Measurements from ENCODE around the gene C3orf22.
"Not testable (repeated sequence)": the region's sequence is repeated elsewhere in the genome, so short reads cannot be mapped to it uniquely, and the experiment has no call there.

The C3orf22 gene

DNA sequence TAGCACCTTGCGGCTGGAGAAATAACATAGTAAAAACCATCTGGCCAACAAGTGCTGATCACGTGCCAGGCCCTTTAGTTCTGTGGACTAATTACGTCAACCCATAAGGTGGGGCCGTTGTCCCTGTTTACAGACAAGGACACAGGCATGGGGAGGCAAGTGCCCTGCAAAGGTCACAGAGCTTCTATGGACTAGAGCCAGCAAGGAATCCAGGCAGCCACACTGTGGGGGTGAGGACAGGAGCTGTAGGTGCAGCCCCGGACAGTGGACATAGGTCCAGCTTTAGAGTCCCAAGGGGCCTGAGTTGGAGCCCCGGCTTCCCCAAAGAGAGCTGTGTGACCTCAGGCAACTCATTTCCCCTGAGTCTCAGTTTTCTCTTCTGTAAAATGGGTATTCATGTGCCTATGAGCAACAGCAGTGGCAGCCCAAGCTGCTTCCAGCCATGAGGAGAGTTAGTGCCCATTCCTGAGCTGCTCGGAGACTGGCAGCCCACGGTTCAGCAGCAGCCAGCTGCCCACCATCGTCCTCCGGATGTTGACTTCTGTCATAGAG, 20.9 kb downstream of the C3orf22 start:
- TF ChIP-seq CTCF (IDR thresholded peaks at IDR 0.05; ENCODE audit: insufficient read depth, missing control alignments), result no peak
- no peak for FAIRE-seq
- no peak for DNase-seq (ENCODE audit: insufficient read length, low spot score)

GRCh38 chr3:126537116-126537729, 21.5 kb downstream of the C3orf22 start:
- no peak for TF ChIP-seq CTCF (IDR thresholded peaks at IDR 0.05; ENCODE audit: insufficient read depth, missing control alignments)
- FAIRE-seq (no peak), DNase-seq (ENCODE audit: insufficient read length, low spot score) (no peak)

DNA sequence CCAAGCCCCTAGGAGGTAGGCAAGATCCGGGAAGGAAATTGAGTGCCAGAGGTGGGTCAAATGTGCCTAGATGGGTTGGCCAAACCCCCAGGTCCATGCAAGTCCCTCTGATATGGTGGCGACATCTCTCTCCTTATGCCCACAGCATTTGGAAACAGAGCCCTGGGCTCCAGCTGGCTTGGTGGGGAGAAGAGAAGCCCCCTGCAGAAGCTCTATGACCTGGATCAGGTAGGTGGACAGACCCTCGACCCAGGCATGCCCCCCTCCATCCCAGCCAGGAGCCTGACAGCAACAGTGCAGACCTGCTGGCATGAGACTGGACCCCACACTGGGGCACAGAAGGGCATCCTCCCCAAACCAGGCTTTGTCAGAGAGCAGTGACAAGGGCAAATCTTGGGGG, 22.6 kb downstream of the C3orf22 start:
- DNase-seq (ENCODE audit: insufficient read length, low spot score), result no peak
- no peak for FAIRE-seq

GRCh38 chr3:126535636-126536035, 23.1 kb downstream of the C3orf22 start:
- TF ChIP-seq CTCF (IDR thresholded peaks at IDR 0.05; ENCODE audit: insufficient read depth, missing control alignments), result no peak
- DNase-seq (ENCODE audit: insufficient read length, low spot score) (no peak), FAIRE-seq (no peak)

More for the DNA sequence above, 22.6 kb downstream of the C3orf22 start:
- no peak for TF ChIP-seq CTCF (IDR thresholded peaks at IDR 0.05; ENCODE audit: insufficient read depth, missing control alignments)

- FAIRE-seq; DNase-seq (ENCODE audit: insufficient read length, low spot score): not testable (repeated sequence)
Measured at GRCh38 chr3:126534716-126535115, 24.0 kb downstream of the C3orf22 start.

GRCh38 chr3:126533506-126533905, 25.2 kb downstream of the C3orf22 start:
- DNase-seq (ENCODE audit: insufficient read length, low spot score) (no peak), FAIRE-seq (no peak)
- TF ChIP-seq CTCF (IDR thresholded peaks at IDR 0.05; ENCODE audit: insufficient read depth, missing control alignments), result no peak

DNA sequence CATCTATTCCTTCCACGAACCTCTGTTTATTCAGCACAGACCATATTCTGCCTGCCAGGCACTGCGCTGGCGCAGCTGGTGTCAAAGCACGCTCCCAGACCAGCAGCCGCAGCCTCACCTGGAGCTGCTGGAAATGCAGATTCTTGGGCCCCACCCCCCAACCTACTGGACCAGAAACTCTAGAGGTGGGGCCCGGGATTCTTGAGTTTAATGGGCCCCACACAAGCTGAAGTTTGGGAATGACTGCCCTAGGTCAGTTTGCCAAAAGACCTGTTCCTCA, 27.7 kb downstream of the C3orf22 start:
- no peak for DNase-seq (ENCODE audit: insufficient read length, low spot score)
- FAIRE-seq, result no peak
- no peak for TF ChIP-seq CTCF (IDR thresholded peaks at IDR 0.05; ENCODE audit: insufficient read depth, missing control alignments)
